Aorta (tissue), 5 donors: ENCODE results near the gene ZCCHC17. TPM values are rescaled to one million over a fixed set of nuclear protein-coding genes. Genes with fewer than 3 reads are reported as not detected.

Source experiments
- ATAC-seq: fragments of 200-7000 bp; cut with Tn5 transposase; one replicate; pipeline ENCODE4 v1.9.1; 2022; ENCODE audit warnings: moderate library complexity; ENCODE audit not compliant: low FRiP score
- DNase-seq, 2 donors: peaks; one replicate each; pipeline ENCODE4 v3.0.0-alpha.2; 2020
- H3K27ac ChIP-seq, 2 donors: one replicate each; pipeline ENCODE4 v1.5.1; 2013; ENCODE audit warnings: low read length in 2 of 2, mild to moderate bottlenecking in 2 of 2, moderate library complexity in 2 of 2, control low read depth in 1 of 2, inconsistent platforms in 1 of 2, low read depth in 1 of 2
- H3K27me3 ChIP-seq, 2 donors: one replicate each; pipeline ENCODE4 v1.6.1; 2013; ENCODE audit warnings: control low read depth in 1 of 2, low read length in 1 of 2, mild to moderate bottlenecking in 1 of 2, moderate library complexity in 1 of 2; ENCODE audit not compliant: insufficient read depth in 2 of 2, control insufficient read depth in 1 of 2
- H3K36me3 ChIP-seq, 2 donors: one replicate each; pipeline ENCODE4 v1.6.1; 2013; ENCODE audit warnings: control low read depth in 1 of 2, low read length in 1 of 2, mild to moderate bottlenecking in 1 of 2; ENCODE audit not compliant: insufficient read depth in 2 of 2, control insufficient read depth in 1 of 2
- H3K4me1 ChIP-seq, 2 donors: one replicate each; pipeline ENCODE4 v1.6.1; 2013; ENCODE audit warnings: low read length in 2 of 2, control low read depth in 1 of 2, mild to moderate bottlenecking in 1 of 2, moderate library complexity in 1 of 2; ENCODE audit not compliant: insufficient read depth in 2 of 2, control insufficient read depth in 1 of 2
- H3K4me3 ChIP-seq, 2 donors: one replicate each; pipeline ENCODE4 v1.5.1; 2013; ENCODE audit warnings: low read length in 2 of 2, control low read depth in 1 of 2, mild to moderate bottlenecking in 1 of 2
- H3K9me3 ChIP-seq: one replicate; pipeline ENCODE4 v1.6.1; 2013; ENCODE audit warnings: mild to moderate bottlenecking, low read length; ENCODE audit not compliant: control insufficient read depth
- WGBS, 2 donors: extraction: QIAGEN DNeasy Blood & Tissue Kit; methylation state at CpG; one replicate each; pipeline ENCODE4 v1.1.7; 2013; 5-methylcytosine and 5-hydroxymethylcytosine counted together
- intact Hi-C, 2 donors: fragments of 100-400 bp; cut with DNase I; formaldehyde crosslinking; loops; one replicate each; pipeline versions ENCODE4 v1.14.2 to v1.15.0; 2022
- polyA plus RNA-seq, 2 donors: library from polyadenylated mRNA; stranded (reverse); fragments of 200-250 nt; gene quantifications; one replicate each; pipeline ENCODE4 v1.2.3, GENCODE V29; 2013
- total RNA-seq, 2 donors: library from RNA; stranded (reverse); fragmentation: NEBNext Ultra II Directional; extraction: Animal tissue kit (Norgen Biotek cat#: 25700); gene quantifications; one replicate each; pipeline ENCODE4 v1.2.1, GENCODE V29; 2021
- donor health status: healthy with polysubstance abuse.
- donor health status: Bipolar disorder and iron deficiency.
- donor health status: DM: no; HTN: no; CAD: no.
- donor health status: DM: no; HTN: no; CAD: no.
- donor health status: DM: yes; HTN: yes; CAD: no.

The ZCCHC17 gene
- total and polyA plus RNA-seq, 4 donors, result 17.7 to 31.7 (median 25.5) TPM

DNA sequence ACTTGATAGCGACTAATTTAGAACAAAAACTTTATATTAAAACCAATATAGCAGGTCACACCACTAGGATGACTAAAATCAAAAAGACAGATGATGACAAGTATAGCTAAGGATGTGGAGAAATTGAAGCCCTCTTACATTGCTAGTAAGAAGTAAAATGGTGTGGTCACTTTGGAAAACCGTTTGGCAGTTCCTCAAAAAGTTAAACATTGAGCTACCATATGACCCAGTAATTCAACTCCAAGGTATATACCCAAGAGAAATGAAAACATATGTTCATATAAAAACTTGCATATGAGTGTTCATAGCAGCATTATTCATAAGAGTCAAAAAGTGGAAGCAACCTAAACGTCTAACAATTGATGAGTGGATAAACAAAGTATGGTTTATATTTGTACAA, 103.1 kb downstream of the ZCCHC17 start:
- intact Hi-C loops, result no loop called here
- WGBS, 2 donors, result 60 to 67% methylated on average over 3 of the region's 3 CpGs
- H3K27ac ChIP-seq, result no peak overlapping the region
- ATAC-seq, result no peak
- DNase-seq, result no peak
- no peaks in the 10 kb centered on the region for H3K4me1 ChIP-seq
- no peak overlapping the region for H3K4me3 ChIP-seq
- H3K9me3 ChIP-seq, result no peaks in the 10 kb centered on the region
- H3K27me3 ChIP-seq, result no peaks in the 10 kb centered on the region
- H3K36me3 ChIP-seq, result no peaks in the 10 kb centered on the region

DNA sequence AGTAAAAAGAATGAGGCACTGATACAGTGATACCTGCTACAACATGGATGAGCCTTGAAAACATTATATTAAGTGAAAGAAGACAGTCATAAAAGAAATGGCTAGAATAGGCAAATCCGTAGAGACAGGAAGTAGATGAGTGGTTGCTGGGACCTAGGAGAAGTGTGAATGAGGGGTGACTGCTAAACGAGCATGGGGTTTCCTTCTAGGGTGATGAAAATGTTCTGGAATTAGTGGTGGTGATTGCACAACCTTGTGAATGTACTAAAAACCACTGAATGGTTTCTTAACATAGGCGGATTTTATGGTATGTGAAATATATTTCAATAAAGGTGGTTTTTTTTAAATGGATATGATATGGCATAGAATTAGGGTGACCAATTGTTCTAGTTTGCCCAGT, 103.6 kb downstream of the ZCCHC17 start:
- no peak for ATAC-seq
- Histone ChIP-seq H3K4me1 (no peaks in the 10 kb centered on the region), H3K9me3 (no peaks in the 10 kb centered on the region), H3K27me3 (no peaks in the 10 kb centered on the region), H3K4me3 (no peak overlapping the region), H3K27ac (no peak overlapping the region), H3K36me3 (no peaks in the 10 kb centered on the region)
- intact Hi-C loops, result no loop called here
- WGBS, 2 donors, result 50 to 59% methylated on average over 3 of the region's 3 CpGs
- DNase-seq, result no peak

DNA sequence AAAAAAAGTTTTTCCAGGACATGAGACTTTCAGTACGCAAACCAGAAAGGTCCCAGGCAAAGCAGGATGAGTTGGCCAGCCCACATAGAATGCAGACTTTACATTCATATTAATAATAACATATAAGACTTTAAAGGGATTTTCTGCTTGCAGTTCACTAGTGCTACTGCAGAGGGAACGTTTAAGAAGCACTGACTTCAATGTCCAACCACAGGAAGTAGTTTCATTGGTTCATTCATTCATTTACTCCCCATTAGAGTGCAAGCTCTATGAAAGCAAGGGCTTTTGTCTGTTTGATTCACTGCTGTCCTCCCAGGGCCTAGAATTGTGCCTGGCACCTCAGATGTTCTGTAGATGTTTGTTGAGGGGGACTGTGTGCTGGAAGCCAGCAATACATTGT, 104.4 kb downstream of the ZCCHC17 start:
- H3K4me3 ChIP-seq, result no peak overlapping the region
- WGBS, 2 donors, result 48 to 58% methylated on average over 2 of the region's 2 CpGs
- H3K9me3 ChIP-seq, result no peaks in the 10 kb centered on the region
- intact Hi-C loops, result no loop called here
- no peak overlapping the region for H3K27ac ChIP-seq
- DNase-seq (no peak), ATAC-seq (no peak)
- no peaks in the 10 kb centered on the region for H3K36me3 ChIP-seq
- H3K4me1 ChIP-seq, result no peaks in the 10 kb centered on the region
- H3K27me3 ChIP-seq, result no peaks in the 10 kb centered on the region

DNA sequence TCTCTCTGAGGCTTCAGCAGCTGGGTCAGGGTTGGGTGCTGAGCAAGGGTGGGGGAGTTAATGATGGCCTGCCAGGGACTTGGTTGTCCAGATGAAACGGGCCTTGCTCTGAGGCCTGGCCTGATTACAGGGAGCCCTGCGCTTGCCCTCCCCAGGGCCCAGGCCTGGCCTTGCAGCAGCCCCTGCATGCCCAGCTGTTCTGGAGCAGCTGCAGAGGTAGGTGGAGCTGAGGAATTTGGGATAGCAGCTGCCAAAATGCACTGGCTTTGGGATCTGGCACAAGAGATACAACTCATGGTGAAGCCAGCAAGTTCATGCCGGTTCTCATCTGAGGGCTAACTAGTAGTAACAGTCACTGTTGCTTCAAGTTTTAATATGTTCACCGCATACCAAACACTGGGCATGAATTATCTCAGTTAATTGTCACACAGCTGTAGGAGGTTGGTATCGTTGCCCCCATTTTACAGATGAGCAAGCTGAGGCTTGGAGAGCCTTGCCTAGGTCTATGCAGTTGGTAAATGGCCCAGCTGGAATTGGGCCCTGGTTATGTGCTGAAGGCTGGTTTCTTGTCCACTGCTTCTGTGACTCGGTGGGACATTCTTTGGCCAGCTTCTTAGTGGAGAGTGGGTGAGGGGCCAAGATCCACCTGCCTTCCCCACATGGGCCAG, 108.9 kb downstream of the ZCCHC17 start:
- Histone ChIP-seq H3K27ac (no peak overlapping the region), H3K9me3 (no peaks in the 10 kb centered on the region), H3K27me3 (no peaks in the 10 kb centered on the region), H3K36me3 (no peaks in the 10 kb centered on the region), H3K4me1 (no peaks in the 10 kb centered on the region), H3K4me3 (no peak overlapping the region)
- ATAC-seq (no peak), DNase-seq (no peak)
- intact Hi-C loops, result no loop called here
- 49 to 54% methylated on average over 6 of the region's 6 CpGs for WGBS, 2 donors

DNA sequence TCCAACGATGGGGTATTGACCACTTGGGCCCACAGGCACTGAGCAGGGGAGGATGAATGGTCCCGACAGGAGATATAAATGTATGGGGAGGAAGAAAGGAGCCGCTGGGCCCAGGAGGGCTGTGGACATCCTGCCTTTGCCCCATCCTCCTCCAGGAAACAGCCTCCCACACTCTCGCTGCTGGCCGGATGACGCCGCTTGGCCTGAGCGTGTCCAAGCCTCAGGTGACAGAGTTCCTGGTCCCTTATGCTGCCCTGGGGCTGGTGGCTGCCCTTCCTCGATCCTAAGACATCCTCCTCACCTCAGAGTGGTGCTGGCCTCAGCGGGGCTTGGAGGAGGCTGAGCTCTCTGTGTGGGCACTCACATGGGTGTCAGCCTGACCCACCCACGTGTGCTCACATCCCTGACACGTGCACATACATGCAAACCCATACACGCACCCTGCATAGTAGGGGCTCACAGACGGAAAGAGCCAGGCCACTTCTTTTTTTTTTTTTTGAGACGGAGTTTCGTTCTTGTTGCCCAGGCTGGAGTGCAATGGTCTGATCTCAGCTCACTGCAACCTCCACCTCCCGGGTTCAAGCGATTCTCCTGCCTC, 110.3 kb downstream of the ZCCHC17 start:
- ATAC-seq (no peak), DNase-seq (no peak)
- no peak overlapping the region for H3K4me3 ChIP-seq
- WGBS, 2 donors, result 92 to 95% methylated on average over 18 of the region's 18 CpGs
- H3K9me3 ChIP-seq, result no peaks in the 10 kb centered on the region
- intact Hi-C loops, result no loop called here
- no peaks in the 10 kb centered on the region for H3K4me1 ChIP-seq
- H3K27me3 ChIP-seq, result no peaks in the 10 kb centered on the region
- H3K36me3 ChIP-seq, result no peaks in the 10 kb centered on the region
- H3K27ac ChIP-seq, result no peak overlapping the region

DNA sequence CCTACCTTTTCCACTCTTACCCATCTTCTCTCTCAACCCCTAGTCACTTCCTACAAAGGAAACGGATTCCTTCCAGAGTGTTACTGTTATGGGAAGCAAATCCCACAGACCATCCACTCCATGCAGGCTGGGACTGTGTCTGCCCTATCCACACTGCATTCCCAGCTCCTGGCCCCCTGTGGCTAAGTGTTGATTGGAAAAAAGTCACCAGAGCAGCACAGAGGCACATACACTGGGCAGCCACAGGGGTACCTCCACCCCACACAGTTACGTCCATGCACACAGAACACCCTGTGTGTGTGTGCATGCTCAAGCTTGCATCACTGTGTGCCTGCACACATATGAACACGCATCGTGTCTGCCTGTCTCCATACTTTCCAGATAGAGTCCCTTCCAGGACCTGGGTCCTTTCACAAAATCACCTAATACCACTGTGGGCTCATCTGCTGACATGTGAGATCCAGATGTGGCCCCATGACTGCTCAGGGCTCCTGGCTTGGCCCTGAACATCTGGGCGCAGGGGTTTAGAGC, 112.0 kb downstream of the ZCCHC17 start:
- 89 to 90% methylated on average over 5 of the region's 5 CpGs for WGBS, 2 donors
- no peaks in the 10 kb centered on the region for H3K27me3 ChIP-seq

DNA sequence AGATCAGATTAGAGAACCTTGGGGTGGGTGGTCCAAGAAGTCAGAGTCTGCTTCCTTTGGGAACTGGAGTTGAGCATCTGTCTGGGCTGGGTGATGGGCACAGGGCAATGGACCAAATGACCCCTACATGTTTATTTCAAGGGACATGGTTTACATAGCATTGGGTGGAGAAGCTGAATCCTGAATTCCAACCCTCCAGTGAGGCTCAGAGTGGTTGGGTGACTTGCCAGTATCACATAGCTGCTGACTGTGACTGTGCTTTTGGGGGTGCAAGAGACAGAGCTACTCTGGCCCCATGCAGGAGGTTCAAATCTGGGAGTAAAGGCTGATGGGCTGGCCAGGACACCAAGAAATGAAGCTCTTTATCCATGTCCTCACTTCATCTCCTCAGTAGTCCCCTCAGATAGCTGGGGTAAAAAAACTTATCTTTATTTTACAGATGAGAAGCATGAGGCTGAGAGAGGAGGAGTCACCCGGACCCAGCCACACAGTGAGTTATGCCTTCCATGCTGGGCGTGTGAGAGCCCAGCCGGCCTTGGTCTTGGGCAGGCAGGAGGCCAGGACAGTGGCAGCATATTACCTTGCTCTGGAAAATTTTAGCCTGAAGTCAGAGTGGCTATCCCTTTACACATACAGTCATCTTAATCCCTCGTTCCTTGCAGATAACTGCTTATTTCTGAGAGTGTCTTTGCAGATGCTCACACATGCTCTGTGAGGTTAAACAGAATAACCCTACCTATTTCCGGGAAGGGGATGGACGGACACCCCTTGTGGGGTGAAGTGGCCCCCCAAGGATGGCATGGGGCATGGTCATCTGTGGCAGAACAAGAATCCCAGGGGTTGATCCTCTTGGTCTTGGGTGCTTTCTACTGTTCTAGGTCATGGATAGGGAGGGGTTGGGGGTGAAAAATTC, 113.4 kb downstream of the ZCCHC17 start:
- Histone ChIP-seq H3K9me3 (no peaks in the 10 kb centered on the region), H3K4me3 (no peak overlapping the region), H3K36me3 (no peaks in the 10 kb centered on the region), H3K27me3 (no peaks in the 10 kb centered on the region), H3K4me1 (no peaks in the 10 kb centered on the region), H3K27ac (no peak overlapping the region)
- whole genome bisulfite sequencing, 2 donors, result 80 to 82% methylated on average over 6 of the region's 6 CpGs
- DNase-seq (no peak), ATAC-seq (no peak)
- intact Hi-C loops, result loop anchor here in 1 of 2 donors (10.0 kb wide), 1 partner anchor 115 kb away; the partner anchor contains the start of genes SNRNP40 and ZCCHC17

More for the DNA sequence above, 112.0 kb downstream of the ZCCHC17 start:
- intact Hi-C loops, result no loop called here
- no peak for ATAC-seq
- H3K9me3 ChIP-seq, result no peaks in the 10 kb centered on the region
- H3K4me3 ChIP-seq, result no peak overlapping the region
- no peaks in the 10 kb centered on the region for H3K4me1 ChIP-seq
- H3K27ac ChIP-seq, result no peak overlapping the region
- no peaks in the 10 kb centered on the region for H3K36me3 ChIP-seq
- DNase-seq, result no peak

DNA sequence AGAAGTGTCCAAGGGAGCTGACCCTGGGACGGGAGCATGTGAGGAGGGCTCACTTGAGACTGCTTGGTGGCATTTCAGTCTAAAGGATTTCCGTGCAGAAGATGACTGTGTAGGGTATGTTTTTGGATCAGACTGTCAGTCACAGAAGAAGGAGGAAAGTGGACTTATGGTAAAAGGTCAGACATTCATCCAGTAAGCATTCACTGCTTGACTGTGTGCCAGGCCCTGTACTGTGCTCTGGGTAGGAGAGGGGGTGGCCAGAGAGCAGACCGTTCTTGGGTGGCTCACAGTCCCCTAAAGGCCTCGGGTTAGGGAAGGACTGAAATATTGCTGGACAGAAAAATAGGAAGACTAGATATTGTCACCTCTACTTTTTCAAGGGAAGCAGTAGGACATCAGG, 114.0 kb downstream of the ZCCHC17 start:
- Histone ChIP-seq H3K4me3 (no peak overlapping the region), H3K36me3 (no peaks in the 10 kb centered on the region), H3K27ac (no peak overlapping the region), H3K4me1 (no peaks in the 10 kb centered on the region), H3K27me3 (no peaks in the 10 kb centered on the region), H3K9me3 (no peaks in the 10 kb centered on the region)
- ATAC-seq (no peak), DNase-seq (no peak)
- intact Hi-C loops, result loop anchor here in 1 of 2 donors (10.0 kb wide), 1 partner anchor 116 kb away; the partner anchor contains the start of genes SNRNP40 and ZCCHC17
- WGBS, 2 donors, result 76 to 83% methylated on average over 4 of the region's 4 CpGs
